ENCODE data around the gene LAMA5.

GRCh38 chr20:62409931-62410745, 43.0 kb upstream of the LAMA5 start:
- peak; percentile 79 to 87 for TF ChIP-seq RAD21 (IDR thresholded peaks at IDR 0.05 in 1 of 2, conservative IDR thresholded peaks at IDR 0.05 in 1 of 2; ENCODE audit: low read depth in 2 of 2, low read length in 2 of 2)
- no peak for TF ChIP-seq POLR2AphosphoS5 (IDR thresholded peaks at IDR 0.05; ENCODE audit: low read depth, low read length)
- TF ChIP-seq JUN (IDR thresholded peaks at IDR 0.05; ENCODE audit: low read depth, low read length): no peak
- no peak; the same call in 1 of the 2 replicates for TF ChIP-seq GABPA (IDR thresholded peaks at IDR 0.05; ENCODE audit: borderline replicate concordance, insufficient read depth, low read length)

Measured in H1 (cell line).